Left renal cortex interstitium (tissue), 4 donors: ENCODE measurements around the gene HES6. TPM values are rescaled to one million over a fixed set of nuclear protein-coding genes. Genes with fewer than 3 reads are reported as not detected.

Experiments
- DNase-seq, 4 donors: peaks; one replicate each; pipeline ENCODE4 v3.0.0-alpha.2; 2013; ENCODE audit warnings: low read depth in 4 of 4, low spot score in 2 of 4, missing footprints in 1 of 4
- polyA plus RNA-seq, 4 donors: library from polyadenylated mRNA; unstranded; fragments of 120-200 nt; gene quantifications; one replicate each; pipeline ENCODE4 v1.2.1, GENCODE V29; 2013; ENCODE audit not compliant: insufficient read length in 4 of 4

HES6 gene
- polyA plus RNA-seq, 4 donors = 4.1 to 11.4 (median 7.6) TPM

DNA sequence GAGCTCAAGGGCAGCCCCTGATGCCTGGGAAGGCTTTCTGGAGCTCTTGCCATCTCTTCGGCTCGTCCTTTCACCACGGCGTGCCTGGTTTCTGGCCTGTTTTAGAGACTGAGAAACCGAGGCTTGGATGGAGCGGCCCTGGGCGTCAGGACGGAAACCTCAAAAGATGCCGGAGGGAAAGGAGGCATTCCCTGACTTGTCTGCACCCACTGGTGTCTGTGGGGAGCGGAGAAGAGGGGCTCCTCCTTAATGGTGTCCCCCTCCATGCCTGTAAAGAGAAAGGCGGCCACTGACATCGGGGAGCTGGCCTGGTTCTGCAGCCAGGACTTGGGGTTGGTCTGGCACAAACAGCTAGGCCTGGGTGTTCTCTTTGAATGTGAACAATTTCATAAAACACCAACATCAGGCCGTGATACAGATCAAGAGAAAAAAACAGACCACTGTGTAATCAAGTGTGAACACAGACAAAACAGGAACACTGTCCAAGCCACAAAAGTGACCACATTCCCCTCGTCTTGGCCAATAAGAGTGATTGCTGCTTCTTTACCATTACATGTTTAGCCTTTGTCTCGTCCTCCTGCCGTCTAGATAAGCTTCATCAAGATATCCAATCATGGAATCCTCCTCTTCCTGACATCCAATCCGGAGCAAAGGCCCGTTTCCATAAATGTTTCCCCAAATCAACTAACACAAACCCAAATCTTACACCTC is 35.7 kb downstream of the HES6 start:
- no peak for DNase-seq

DNA sequence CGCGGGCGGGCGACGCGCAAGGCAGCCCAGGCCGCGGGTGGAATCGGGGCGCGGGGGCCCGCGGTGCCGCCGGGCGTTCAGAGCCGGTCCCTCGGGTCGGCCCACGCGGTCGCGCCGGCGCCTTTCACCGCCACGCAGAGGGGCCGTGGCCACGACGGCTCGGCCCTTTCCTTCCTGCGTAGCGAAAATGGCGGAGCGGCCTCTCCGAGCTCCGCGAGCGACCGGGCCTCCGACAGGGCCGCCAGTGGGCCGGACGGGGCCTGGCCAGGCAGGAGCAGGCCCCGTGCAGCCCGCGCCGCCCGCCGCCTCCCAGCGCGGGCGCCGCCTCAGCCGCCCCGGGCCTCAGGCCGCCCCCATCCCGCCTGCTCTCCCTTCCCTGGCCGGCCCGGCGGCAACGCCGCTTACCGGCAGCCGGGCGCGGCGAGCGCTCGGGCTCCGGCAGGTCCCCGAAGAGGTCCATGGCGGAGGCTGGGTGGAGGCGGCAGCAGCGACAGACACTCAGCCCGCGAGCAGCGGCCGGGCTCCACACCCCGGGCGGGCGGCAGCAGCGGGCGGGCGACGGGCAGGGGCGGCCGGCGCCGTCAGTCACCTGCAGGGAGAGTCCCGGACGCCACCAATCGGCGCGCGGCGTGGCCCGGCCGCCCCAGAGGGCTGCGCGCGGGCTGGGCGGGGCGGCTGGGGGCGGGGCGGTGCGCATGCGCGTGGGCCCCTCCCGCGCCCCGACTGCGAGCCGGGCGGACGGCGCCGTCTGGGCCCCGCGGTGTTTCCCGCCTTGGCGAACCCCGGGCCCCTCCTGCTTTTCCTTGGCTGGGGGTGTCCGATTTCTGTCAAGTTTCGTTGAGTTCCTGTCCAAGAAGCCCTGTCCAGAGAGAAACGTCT is 36.5 kb downstream of the HES6 start, which contains the start of gene ILKAP:
TSS of gene ILKAP (minus strand) at position 602 of the 879 bp plus-strand sequence. CDS start at position 460, 142 bp downstream.
- DNase-seq = peak in 3 of 4 donors; percentile 64 to 76 (median 64)

DNA sequence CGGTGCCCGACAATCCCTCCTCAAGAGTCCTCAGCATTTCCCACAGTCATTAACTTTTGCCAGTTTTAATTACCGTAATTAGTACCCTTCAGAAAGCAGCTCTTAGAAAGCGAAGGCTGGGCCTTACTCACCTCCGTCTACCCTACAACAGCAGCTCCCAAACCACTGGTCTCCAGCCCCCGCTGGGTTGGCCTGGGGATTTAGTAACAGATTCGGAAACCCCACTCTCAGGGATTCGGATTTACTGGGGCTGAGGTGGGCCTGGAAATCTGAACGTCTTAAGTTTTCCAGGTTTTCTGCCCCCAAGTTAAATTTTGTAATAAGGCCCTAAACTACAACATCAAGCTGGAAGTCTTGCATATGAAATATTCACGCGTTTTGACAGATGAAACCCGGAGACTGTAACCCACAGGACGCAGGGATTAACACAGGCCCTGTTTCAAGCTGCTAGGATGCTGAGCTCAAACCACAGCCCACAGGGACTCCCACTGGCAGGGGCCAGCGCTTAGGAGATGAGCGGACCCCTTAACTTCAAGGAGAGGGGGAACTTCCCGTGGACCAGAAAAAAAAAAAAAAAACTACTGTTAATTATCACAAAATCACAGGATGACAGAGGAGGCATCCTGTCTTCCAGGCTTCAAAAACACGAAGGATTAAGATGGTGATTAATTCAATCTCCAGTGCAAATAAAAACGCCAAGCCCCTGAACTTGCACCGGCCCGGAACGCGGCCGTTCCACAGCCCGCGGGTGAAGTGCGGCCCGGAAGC is 37.3 kb downstream of the HES6 start:
- no peak for DNase-seq

DNA sequence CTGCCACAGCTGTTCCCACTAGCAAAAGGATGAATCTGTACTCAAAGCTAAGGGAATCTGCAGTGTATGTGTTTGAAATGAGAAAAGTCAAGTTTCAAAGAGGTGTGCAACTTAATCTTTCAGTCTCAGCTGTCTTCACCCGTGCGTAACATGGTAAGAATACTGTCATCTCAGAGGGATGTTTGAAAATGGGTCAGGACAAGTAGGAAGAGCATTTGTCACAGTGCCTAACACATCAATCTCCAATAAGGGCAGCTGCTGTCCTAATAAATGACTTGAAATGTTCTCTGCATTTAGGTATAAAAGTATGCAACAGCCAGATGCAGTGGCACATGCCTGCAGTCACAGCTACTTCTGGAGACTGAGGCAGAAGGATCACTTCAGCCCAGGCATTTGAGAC is 49.4 kb downstream of the HES6 start:
- no peak for DNase-seq

Other genes with a start within 250 kb of the HES6 start
- 10 to 100 TPM; 21.6 to 33.9 (median 32.1) TPM for gene SCLY, start 179.0 kb downstream of the HES6 start, polyA plus RNA-seq
- 1 to 10 TPM in 3 of 4 donors, under 1 TPM in 1; 0.25 to 3.0 (median 2.1) TPM for gene ESPNL, start 139.7 kb downstream of the HES6 start, polyA plus RNA-seq
- gene KLHL30, start 101.4 kb downstream of the HES6 start, polyA plus RNA-seq = under 1 TPM; 0.18 to 0.57 (median 0.44) TPM
- gene ERFE, start 81.1 kb downstream of the HES6 start, polyA plus RNA-seq = 1 to 10 TPM; 4.4 to 7.8 (median 5.1) TPM
- gene ILKAP, start 36.3 kb downstream of the HES6 start, polyA plus RNA-seq = 10 to 100 TPM; 38.8 to 60.8 (median 47.8) TPM
- 1 to 10 TPM; 5.0 to 8.7 (median 6.5) TPM for gene PER2, start 48.6 kb upstream of the HES6 start, polyA plus RNA-seq
- gene TRAF3IP1, start 80.5 kb upstream of the HES6 start, polyA plus RNA-seq = 10 to 100 TPM; 15.8 to 24.6 (median 22.1) TPM
- gene ASB1, start 186.9 kb upstream of the HES6 start, polyA plus RNA-seq = 10 to 100 TPM; 29.1 to 33.7 (median 30.4) TPM